Endothelial cell of umbilical vein (primary cell): ENCODE results near the gene SYNCRIP. TPM values are rescaled to one million over a fixed set of nuclear protein-coding genes. Genes with fewer than 3 reads are reported as not detected.

ENCODE experiments used
- BruUV-seq: library from RNA; stranded (reverse); fragments of 400-500 nt; replicated peaks from 2 replicates; lab custom pipeline; 2021; lab: Mats Ljungman, UMichigan
- CTCF ChIA-PET: fragments of 300-600, 350-600 bp; sonication (Branson Sonifier 250); formaldehyde crosslinking; loops from one replicate; lab custom pipeline; 2021; ENCODE audit warnings: antibody characterized with exemption, inconsistent platforms; lab: Charles Lee
- POLR2A ChIA-PET: fragments of 300-600, 350-600 bp; sonication (Branson Sonifier 250); formaldehyde crosslinking; loops from one replicate; lab custom pipeline; 2021; ENCODE audit warnings: antibody characterized with exemption, inconsistent platforms; lab: Charles Lee
- DNase-seq: peaks from one replicate; pipeline ENCODE4 v3.0.0-alpha.2; 2011; ENCODE audit warnings: low read depth, low spot score
- FAIRE-seq: peaks from 2 replicates; lab custom pipeline; 2011; peaks lifted over from hg19 to GRCh38; lab: Jason Lieb, UNC
- H2AFZ ChIP-seq: 2 replicates; pipeline ENCODE4 v1.6.0; 2012; ENCODE audit warnings: low read depth, low read length, control low read depth, inconsistent platforms
- H3K27ac ChIP-seq: 2 replicates; pipeline ENCODE4 v1.5.1; 2011; ENCODE audit warnings: low read depth, mild to moderate bottlenecking, control low read depth, low read length, moderate library complexity; ENCODE audit not compliant: insufficient read depth
- H3K27me3 ChIP-seq, 2 experiments: 2 replicates each; pipeline versions ENCODE4 v1.6.0 to v1.6.1; 2011; ENCODE audit warnings: low read length in 2 of 2, mixed read lengths in 1 of 2; ENCODE audit not compliant: control insufficient read depth in 2 of 2, insufficient read depth in 2 of 2
- H3K36me3 ChIP-seq, 2 experiments: 2 replicates in 1 of 2; 3 replicates in 1 of 2; pipeline ENCODE4 v1.5.1; 2011; ENCODE audit warnings: low read length in 2 of 2, mild to moderate bottlenecking in 1 of 2, moderate library complexity in 1 of 2; ENCODE audit not compliant: control insufficient read depth in 2 of 2, insufficient read depth in 2 of 2; ENCODE audit errors: extremely low read depth in 1 of 2
- H3K4me1 ChIP-seq: 3 replicates; pipeline ENCODE4 v1.5.1; 2011; ENCODE audit warnings: mild to moderate bottlenecking, low read length; ENCODE audit not compliant: control insufficient read depth, insufficient read depth; ENCODE audit errors: extremely low read depth
- H3K4me2 ChIP-seq: 2 replicates; pipeline ENCODE4 v1.6.1; 2011; ENCODE audit warnings: low read length, control low read depth, mixed read lengths; ENCODE audit not compliant: insufficient read depth
- H3K4me3 ChIP-seq, 3 experiments: fragments of 200-600 bp in 1 of 3; sonication (generic), shearing (Covaris generic) in 1 of 3; replicated peaks in 1 of 3; 2 replicates each; pipeline ENCODE4 v1.5.1; 2011 to 2016; ENCODE audit warnings: control low read depth in 3 of 3, low read length in 3 of 3, mild to moderate bottlenecking in 2 of 3, inconsistent platforms in 1 of 3, low read depth in 1 of 3, moderate library complexity in 1 of 3; ENCODE audit not compliant: insufficient read depth in 1 of 3
- H3K79me2 ChIP-seq: 2 replicates; pipeline ENCODE4 v1.6.0; 2012; ENCODE audit warnings: low read length, inconsistent platforms; ENCODE audit not compliant: control insufficient read depth, insufficient read depth
- H3K9ac ChIP-seq: replicated peaks from 2 replicates; pipeline ENCODE3; 2011; ENCODE audit warnings: low read length, control low read depth; ENCODE audit not compliant: insufficient read depth; ENCODE audit errors: extremely low read depth
- H3K9me1 ChIP-seq: replicated peaks from 3 replicates; pipeline ENCODE4 v1.6.0; 2011; ENCODE audit warnings: mild to moderate bottlenecking, low read length; ENCODE audit not compliant: control insufficient read depth, insufficient read depth; ENCODE audit errors: extremely low read depth
- H3K9me3 ChIP-seq: replicated peaks from 2 replicates; pipeline ENCODE4 v1.5.1; 2012; ENCODE audit warnings: low read length, inconsistent platforms; ENCODE audit not compliant: control insufficient read depth, insufficient read depth
- H4K20me1 ChIP-seq: replicated peaks from 2 replicates; pipeline ENCODE3; 2011; ENCODE audit warnings: mild to moderate bottlenecking, low read length; ENCODE audit not compliant: control insufficient read depth, insufficient read depth; ENCODE audit errors: extremely low read depth
- EZH2 ChIP-seq: IDR thresholded peaks from 2 replicates; pipeline ENCODE4 v1.6.1; 2012; ENCODE audit warnings: borderline replicate concordance, low read depth, mild to moderate bottlenecking, moderate library complexity, low read length, inconsistent platforms; ENCODE audit not compliant: severe bottlenecking
- FOS ChIP-seq: IDR thresholded peaks from 2 replicates; pipeline ENCODE4 v1.6.1; 2011; ENCODE audit warnings: mild to moderate bottlenecking, low read length, moderate library complexity, borderline replicate concordance; ENCODE audit not compliant: insufficient read depth
- GATA2 ChIP-seq: IDR thresholded peaks from 2 replicates; pipeline ENCODE4 v1.7.0; 2011; ENCODE audit warnings: low read depth, mild to moderate bottlenecking, moderate library complexity, mixed read lengths, low read length; ENCODE audit not compliant: insufficient read length, insufficient read depth
- MYC ChIP-seq: IDR thresholded peaks from one replicate; pipeline ENCODE4 v1.6.1; 2011; ENCODE audit warnings: mild to moderate bottlenecking, low read depth, low read length
- POLR2A ChIP-seq: IDR thresholded peaks from 2 replicates; pipeline ENCODE4 v1.6.1; 2012; ENCODE audit warnings: low read depth, mild to moderate bottlenecking, control low read depth, low read length
- dilution Hi-C: fragments of 300-500 bp; cut with MboI; formaldehyde crosslinking; loops from one replicate; pipeline ENCODE4 v1.15.0; 2019; ENCODE audit warnings: low sequenced_read_pairs; ENCODE audit not compliant: extremely low pct_ligation_motif_present
- intact Hi-C: fragments of 100-400 bp; cut with micrococcal nuclease; formaldehyde crosslinking; loops from one replicate; pipeline ENCODE4 v1.10.0; 2022
- polyA plus RNA-seq, 4 experiments: library from polyadenylated mRNA; depleted of rRNA in 3 of 4; stranded (reverse) in 3 of 4; unstranded in 1 of 4; fragments of >200 nt; gene quantifications; 2 replicates each; pipeline versions ENCODE4 v1.2.1 to v1.2.3, GENCODE V29; 2011 to 2012; ENCODE audit warnings: missing spikeins in 1 of 4
- total RNA-seq: library from RNA; stranded (reverse); gene quantifications from 2 replicates; pipeline ENCODE4 v1.2.3, GENCODE V29; 2021
- TF ChIP-seq, protein P1 (sequence below), 2 donors: IDR thresholded peaks; 1 replicate in 1 of 2; 2 replicates in 1 of 2; pipeline ENCODE4 v1.5.1; 2011; ENCODE audit warnings: low read length in 2 of 2, mild to moderate bottlenecking in 2 of 2, moderate library complexity in 2 of 2, control low read depth in 1 of 2, inconsistent platforms in 1 of 2, low read depth in 1 of 2; ENCODE audit not compliant: insufficient read depth in 1 of 2; ENCODE audit errors: extremely low read depth in 1 of 2
- TF ChIP-seq, protein P2 (sequence below): IDR thresholded peaks from 2 replicates; pipeline ENCODE4 v1.6.1; 2011; ENCODE audit not compliant: insufficient read depth, insufficient read length

Gene SYNCRIP
- total and polyA plus RNA-seq, 2 donors (not counting 3 experiments of a cell fraction or from before 2014, with no cell fraction given), result 16.3 to 155 TPM

DNA sequence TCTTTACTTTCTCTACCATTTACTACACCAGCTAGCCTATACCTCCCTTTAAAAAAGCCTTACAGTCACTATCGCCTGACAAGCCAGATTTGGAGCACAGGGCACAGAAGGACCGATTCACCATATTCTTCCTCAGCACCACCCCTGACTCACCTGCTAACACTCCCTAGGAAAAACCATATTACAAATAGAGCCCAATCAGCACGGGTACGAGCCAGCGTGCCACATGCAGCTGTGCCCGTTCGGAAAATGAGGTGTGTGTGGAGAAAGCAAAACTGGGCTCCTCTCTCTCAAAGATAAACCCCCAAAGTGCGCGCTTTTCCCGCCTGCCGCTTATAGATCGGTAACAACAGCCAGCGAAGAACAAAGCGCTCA, 1.2 kb downstream of the SYNCRIP start:
- H3K79me2 ChIP-seq, result peaks cover 62% of the 10 kb centered on the region
- intact Hi-C loops, result loop anchor here (2.0 to 5.0 kb wide), 2 partner anchors 17 to 879 kb away; partner anchors contain the start of gene TBX18
- H3K9me1 ChIP-seq, result no peaks in the 10 kb centered on the region
- H3K9me3 ChIP-seq, result no peaks in the 10 kb centered on the region
- dilution Hi-C loops, result no loop called here
- peak overlapping the region; percentile 49 to 87 (median 77) for H3K4me3 ChIP-seq
- H3K36me3 ChIP-seq, result peaks cover 12 to 23% of the 10 kb centered on the region in 2 experiments
- peak; percentile 18 for DNase-seq
- peak overlapping the region; percentile 60 for H3K4me2 ChIP-seq
- H3K9ac ChIP-seq, result peak overlapping the region; percentile 78
- FAIRE-seq, result no peak
- peaks cover 27% of the 10 kb centered on the region for H3K4me1 ChIP-seq
- POLR2A ChIA-PET, result interaction anchor here (10.4 kb wide), 1 partner anchor 35 kb away, joined by 372 read pairs; no protein-coding TSS in a partner anchor
- CTCF ChIA-PET, result interaction anchor here (9.2 kb wide), 1 partner anchor 35 kb away, joined by 78 read pairs; no protein-coding TSS in a partner anchor
- peaks cover 5% of the 10 kb centered on the region for H4K20me1 ChIP-seq
- no peaks in the 10 kb centered on the region for H3K27me3 ChIP-seq
- no TSS peak for BruUV-seq
- H2AFZ ChIP-seq, result no peak overlapping the region
- TF ChIP-seq, protein P1, sequence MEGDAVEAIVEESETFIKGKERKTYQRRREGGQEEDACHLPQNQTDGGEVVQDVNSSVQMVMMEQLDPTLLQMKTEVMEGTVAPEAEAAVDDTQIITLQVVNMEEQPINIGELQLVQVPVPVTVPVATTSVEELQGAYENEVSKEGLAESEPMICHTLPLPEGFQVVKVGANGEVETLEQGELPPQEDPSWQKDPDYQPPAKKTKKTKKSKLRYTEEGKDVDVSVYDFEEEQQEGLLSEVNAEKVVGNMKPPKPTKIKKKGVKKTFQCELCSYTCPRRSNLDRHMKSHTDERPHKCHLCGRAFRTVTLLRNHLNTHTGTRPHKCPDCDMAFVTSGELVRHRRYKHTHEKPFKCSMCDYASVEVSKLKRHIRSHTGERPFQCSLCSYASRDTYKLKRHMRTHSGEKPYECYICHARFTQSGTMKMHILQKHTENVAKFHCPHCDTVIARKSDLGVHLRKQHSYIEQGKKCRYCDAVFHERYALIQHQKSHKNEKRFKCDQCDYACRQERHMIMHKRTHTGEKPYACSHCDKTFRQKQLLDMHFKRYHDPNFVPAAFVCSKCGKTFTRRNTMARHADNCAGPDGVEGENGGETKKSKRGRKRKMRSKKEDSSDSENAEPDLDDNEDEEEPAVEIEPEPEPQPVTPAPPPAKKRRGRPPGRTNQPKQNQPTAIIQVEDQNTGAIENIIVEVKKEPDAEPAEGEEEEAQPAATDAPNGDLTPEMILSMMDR (IDR thresholded peaks at IDR 0.05; ENCODE audit: extremely low read depth in 1 of 2, insufficient read depth in 1 of 2, low read depth in 1 of 2, low read length in 2 of 2), result no peak
- no peak for TF ChIP-seq POLR2A
- TF ChIP-seq, protein P2, sequence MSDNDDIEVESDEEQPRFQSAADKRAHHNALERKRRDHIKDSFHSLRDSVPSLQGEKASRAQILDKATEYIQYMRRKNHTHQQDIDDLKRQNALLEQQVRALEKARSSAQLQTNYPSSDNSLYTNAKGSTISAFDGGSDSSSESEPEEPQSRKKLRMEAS, result no peak
- no peak for TF ChIP-seq EZH2
- TF ChIP-seq MYC, result no peak
- TF ChIP-seq GATA2, result no peak
- no peak for TF ChIP-seq FOS
- peak overlapping the region; percentile 90 for H3K27ac ChIP-seq
